Smooth muscle cell of trachea (primary cell): ENCODE measurements around the gene OR4F29. TPM values are rescaled to one million over a fixed set of nuclear protein-coding genes. Genes with fewer than 3 reads are reported as not detected.

ENCODE experiments used
- total RNA-seq: library from RNA; depleted of rRNA; stranded (reverse); fragments of >200 nt; gene quantifications from 2 replicates; pipeline ENCODE4 v1.2.1, GENCODE V29; 2014

The OR4F29 gene
- 0.29 and 0.33 TPM in 2 replicates for total RNA-seq

GRCh38 chr1:451578-451977 is at the start of gene OR4F29:
OR4F29 (minus strand) TSS chr1:451678; CDS start chr1:451678, 0 bp downstream.

Other genes with a start within 250 kb of the OR4F29 start
- 0.29 and 0.33 TPM in 2 replicates for gene OR4F16, start 235.0 kb upstream of the OR4F29 start, total RNA-seq